Testis (tissue), 3 donors: ENCODE measurements around the gene TTLL8. TPM values are rescaled to one million over a fixed set of nuclear protein-coding genes. Genes with fewer than 3 reads are reported as not detected.

Source experiments
- DNase-seq: peaks from one replicate; pipeline ENCODE4 v3.0.0-alpha.2; 2019
- H3K27ac ChIP-seq, 2 donors: fragments of 200-600 bp; sonication (generic); one replicate each; pipeline ENCODE4 v1.5.1; 2019
- H3K27me3 ChIP-seq: fragments of 200-600 bp; sonication (generic); one replicate; pipeline ENCODE4 v1.5.1; 2019
- H3K36me3 ChIP-seq: fragments of 200-600 bp; sonication (generic); one replicate; pipeline ENCODE4 v1.5.1; 2017; ENCODE audit warnings: low read depth; ENCODE audit errors: missing control alignments
- H3K4me1 ChIP-seq: fragments of 200-600 bp; sonication (generic); one replicate; pipeline ENCODE4 v1.5.1; 2019
- H3K4me3 ChIP-seq, 2 donors: fragments of 200-600 bp; sonication (generic); one replicate each; pipeline ENCODE4 v1.5.1; 2017 to 2019
- H3K9me3 ChIP-seq: fragments of 200-600 bp; sonication (generic); one replicate; pipeline ENCODE4 v1.5.1; 2017
- POLR2A ChIP-seq: fragments of 450-650 bp; IDR thresholded peaks from one replicate; pipeline ENCODE4 v1.6.1; 2017; ENCODE audit warnings: antibody characterized with exemption, mild to moderate bottlenecking, moderate library complexity
- WGBS, 2 donors: methylation state at CpG; one replicate each; pipeline ENCODE4 v1.1.5; 2018; 5-methylcytosine and 5-hydroxymethylcytosine counted together
- intact Hi-C: fragments of 100-400 bp; cut with DNase I; formaldehyde crosslinking; loops from one replicate; pipeline ENCODE4 v1.15.1; 2023; ENCODE audit warnings: low total_unique reads
- polyA plus RNA-seq: library from polyadenylated mRNA; stranded (reverse); fragments of 350-450 nt; fragmentation: Illumina TruSeq; extraction: RNeasy Lipid Tissue Mini Kit (QIAGEN cat#74804); gene quantifications from one replicate; pipeline ENCODE4 v1.2.3, GENCODE V29; 2014; ENCODE audit warnings: low read depth, low replicate concordance; ENCODE audit not compliant: insufficient read depth
- total RNA-seq, 2 donors: library from RNA; depleted of rRNA; stranded (reverse); fragments of >200 nt; gene quantifications; one replicate each; pipeline ENCODE4 v1.2.3, GENCODE V29; 2016
- TF ChIP-seq, protein P1 (sequence below), 3 experiments: fragments of 450-650 bp in 2 of 3; fragments of 200-600 bp in 1 of 3; sonication (generic) in 1 of 3; IDR thresholded peaks; one replicate each; pipeline ENCODE4 v1.5.1; 2016 to 2019; ENCODE audit warnings: antibody characterized with exemption in 3 of 3, mild to moderate bottlenecking in 2 of 3, moderate library complexity in 1 of 3

The TTLL8 gene
- total and polyA plus RNA-seq, 3 donors from 2014 or later: 5.1 to 11.9 (median 11.3) TPM

GRCh38 chr22:50091092-50091768 is 33.1 kb upstream of the TTLL8 start:
- no peak for DNase-seq
- Histone ChIP-seq H3K36me3 (no peaks in the 10 kb centered on the region), H3K9me3 (no peaks in the 10 kb centered on the region), H3K4me3 (peak overlapping the region in 1 of 2 donors; percentile 62), H3K4me1 (no peaks in the 10 kb centered on the region), H3K27ac (no peak overlapping the region), H3K27me3 (no peaks in the 10 kb centered on the region)
- TF ChIP-seq, protein P1, sequence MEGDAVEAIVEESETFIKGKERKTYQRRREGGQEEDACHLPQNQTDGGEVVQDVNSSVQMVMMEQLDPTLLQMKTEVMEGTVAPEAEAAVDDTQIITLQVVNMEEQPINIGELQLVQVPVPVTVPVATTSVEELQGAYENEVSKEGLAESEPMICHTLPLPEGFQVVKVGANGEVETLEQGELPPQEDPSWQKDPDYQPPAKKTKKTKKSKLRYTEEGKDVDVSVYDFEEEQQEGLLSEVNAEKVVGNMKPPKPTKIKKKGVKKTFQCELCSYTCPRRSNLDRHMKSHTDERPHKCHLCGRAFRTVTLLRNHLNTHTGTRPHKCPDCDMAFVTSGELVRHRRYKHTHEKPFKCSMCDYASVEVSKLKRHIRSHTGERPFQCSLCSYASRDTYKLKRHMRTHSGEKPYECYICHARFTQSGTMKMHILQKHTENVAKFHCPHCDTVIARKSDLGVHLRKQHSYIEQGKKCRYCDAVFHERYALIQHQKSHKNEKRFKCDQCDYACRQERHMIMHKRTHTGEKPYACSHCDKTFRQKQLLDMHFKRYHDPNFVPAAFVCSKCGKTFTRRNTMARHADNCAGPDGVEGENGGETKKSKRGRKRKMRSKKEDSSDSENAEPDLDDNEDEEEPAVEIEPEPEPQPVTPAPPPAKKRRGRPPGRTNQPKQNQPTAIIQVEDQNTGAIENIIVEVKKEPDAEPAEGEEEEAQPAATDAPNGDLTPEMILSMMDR (IDR thresholded peaks at IDR 0.05): no peak
- TF ChIP-seq POLR2A: no peak
- 56 to 65% methylated on average over 25 to 29 of the region's 29 CpGs for WGBS, 2 donors
- intact Hi-C loops: no loop called here

- Histone ChIP-seq H3K4me1 (no peaks in the 10 kb centered on the region), H3K4me3 (peak overlapping the region; percentile 55 to 62), H3K36me3 (no peaks in the 10 kb centered on the region), H3K27ac (peak overlapping the region; percentile 50 to 70), H3K9me3 (no peaks in the 10 kb centered on the region), H3K27me3 (no peaks in the 10 kb centered on the region)
- TF ChIP-seq POLR2A: no peak
- TF ChIP-seq, protein P1 (IDR thresholded peaks at IDR 0.05): no peak
- intact Hi-C loops: no loop called here
- DNase-seq: peak; percentile 28
- WGBS, 2 donors: 71 to 86% methylated on average over 21 to 22 of the region's 22 CpGs
Observed at GRCh38 chr22:50090412-50090714, 32.3 kb upstream of the TTLL8 start.

DNA sequence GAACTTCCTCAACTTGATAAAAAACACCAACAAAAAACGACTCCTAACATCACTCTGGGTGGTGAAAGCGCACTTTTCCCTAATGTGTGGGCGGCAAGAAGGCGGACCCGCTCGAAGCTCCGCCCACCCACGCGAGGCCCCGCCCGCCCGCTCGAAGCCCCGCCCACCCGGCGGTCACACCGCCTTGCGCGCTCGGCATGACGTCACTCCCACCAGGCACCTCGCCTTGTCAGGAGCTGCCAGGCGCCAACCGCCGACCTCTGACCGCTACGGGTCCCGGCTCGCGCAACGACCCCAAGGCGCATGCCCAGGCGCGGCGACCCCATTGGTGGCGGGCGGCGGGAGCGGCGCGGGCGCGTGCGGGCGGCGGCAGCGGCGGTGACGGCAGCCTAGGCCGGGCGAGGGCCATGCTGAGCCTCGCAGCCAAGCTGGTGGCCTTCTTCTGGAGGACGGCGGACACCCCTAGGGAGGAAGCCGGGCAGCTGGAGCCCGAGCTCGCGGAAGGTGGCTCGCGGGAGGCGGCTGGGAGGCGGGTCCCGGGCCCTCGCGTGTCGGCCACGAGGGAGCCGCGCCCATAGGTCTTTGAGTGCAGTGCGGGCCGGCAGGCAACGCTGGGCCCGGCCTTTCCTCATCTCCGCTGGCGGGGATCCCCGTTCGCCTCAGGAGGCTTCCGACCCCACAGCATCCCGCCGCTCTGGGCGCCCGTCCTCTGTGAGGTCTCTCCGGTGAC is 31.7 kb upstream of the TTLL8 start, which contains the start of gene MOV10L1:
Gene MOV10L1, plus strand, starts transcription at position 325 of the 730 bp plus-strand sequence. Its CDS starts 83 bp downstream, at position 408.
- no peaks in the 10 kb centered on the region for H3K27me3 ChIP-seq

DNA sequence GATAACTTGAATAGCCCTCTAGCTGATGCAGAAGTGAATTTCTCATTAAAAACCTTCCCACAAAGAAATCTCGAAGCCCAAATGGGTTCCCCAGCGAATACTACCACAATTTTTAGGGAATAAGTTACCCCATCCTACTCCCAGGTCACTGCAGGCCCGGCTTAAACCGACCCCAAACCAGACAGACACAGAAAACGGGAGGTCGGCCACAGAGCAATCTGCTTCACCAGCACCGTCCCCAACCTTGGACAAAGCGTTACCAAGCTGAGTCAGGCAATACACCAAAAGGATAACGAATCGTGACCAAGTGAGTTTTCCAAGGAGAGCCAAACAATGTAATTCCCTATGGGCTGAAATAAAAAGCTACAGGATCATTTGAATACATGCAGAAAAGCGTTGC is 31.1 kb upstream of the TTLL8 start:
- no peaks in the 10 kb centered on the region for H3K36me3 ChIP-seq
- intact Hi-C loops: no loop called here
- peak overlapping the region in 1 of 2 donors; percentile 55 for H3K4me3 ChIP-seq
- H3K27me3 ChIP-seq: no peaks in the 10 kb centered on the region
- H3K4me1 ChIP-seq: no peaks in the 10 kb centered on the region
- H3K27ac ChIP-seq: peak overlapping the region in 1 of 2 donors; percentile 31
- WGBS, 2 donors: 48 to 60% methylated on average over 11 of the region's 11 CpGs
- no peaks in the 10 kb centered on the region for H3K9me3 ChIP-seq
- DNase-seq: no peak
- no peak for TF ChIP-seq POLR2A
- TF ChIP-seq, protein P1 (IDR thresholded peaks at IDR 0.05): no peak

More for the DNA sequence above, 31.7 kb upstream of the TTLL8 start, which contains the start of gene MOV10L1:
- DNase-seq: peak; percentile 90
- Histone ChIP-seq H3K4me1 (no peaks in the 10 kb centered on the region), H3K4me3 (peak within 1 kb of the TSS; percentile 55 to 62), H3K27ac (peak within 1 kb of the TSS; percentile 50 to 70), H3K36me3 (no peaks in the 10 kb centered on the region), H3K9me3 (no peaks in the 10 kb centered on the region)
- TF ChIP-seq POLR2A: no peak
- TF ChIP-seq, protein P1 (IDR thresholded peaks at IDR 0.05): no peak
- intact Hi-C loops: no loop called here
- 12 to 41% methylated on average over 41 to 78 of the region's 83 CpGs for WGBS, 2 donors
